H7 (cell line): Measurements from ENCODE around the gene NAA30. TPM values are rescaled to one million over a fixed set of nuclear protein-coding genes. Genes with fewer than 3 reads are reported as not detected.
"Not testable (repeated sequence)": the region's sequence is repeated elsewhere in the genome, so short reads cannot be mapped to it uniquely, and the experiment has no call there.

Experiments
- DNase-seq: peaks from one replicate; pipeline ENCODE4 v3.0.0; 2012
- H3K27me3 ChIP-seq: 2 replicates; pipeline ENCODE4 v1.6.0; 2011; ENCODE audit warnings: mild to moderate bottlenecking, low read length; ENCODE audit not compliant: control insufficient read depth, insufficient read depth
- H3K36me3 ChIP-seq: replicated peaks from 2 replicates; pipeline ENCODE4 v1.5.1; 2011; ENCODE audit warnings: low read length; ENCODE audit not compliant: control insufficient read depth, insufficient read depth
- H3K4me3 ChIP-seq: 2 replicates; pipeline ENCODE4 v1.5.1; 2011; ENCODE audit warnings: low read depth, mild to moderate bottlenecking, control low read depth, low read length, moderate library complexity; ENCODE audit not compliant: insufficient read depth
- total RNA-seq: library from RNA; depleted of rRNA; stranded (reverse); fragments of >200 nt; shearing (Covaris generic); gene quantifications from 2 replicates; pipeline ENCODE4 v1.2.3, GENCODE V29; 2014; rRNA removed

Gene NAA30
- 17.7 TPM in 2 replicates for total RNA-seq

DNA sequence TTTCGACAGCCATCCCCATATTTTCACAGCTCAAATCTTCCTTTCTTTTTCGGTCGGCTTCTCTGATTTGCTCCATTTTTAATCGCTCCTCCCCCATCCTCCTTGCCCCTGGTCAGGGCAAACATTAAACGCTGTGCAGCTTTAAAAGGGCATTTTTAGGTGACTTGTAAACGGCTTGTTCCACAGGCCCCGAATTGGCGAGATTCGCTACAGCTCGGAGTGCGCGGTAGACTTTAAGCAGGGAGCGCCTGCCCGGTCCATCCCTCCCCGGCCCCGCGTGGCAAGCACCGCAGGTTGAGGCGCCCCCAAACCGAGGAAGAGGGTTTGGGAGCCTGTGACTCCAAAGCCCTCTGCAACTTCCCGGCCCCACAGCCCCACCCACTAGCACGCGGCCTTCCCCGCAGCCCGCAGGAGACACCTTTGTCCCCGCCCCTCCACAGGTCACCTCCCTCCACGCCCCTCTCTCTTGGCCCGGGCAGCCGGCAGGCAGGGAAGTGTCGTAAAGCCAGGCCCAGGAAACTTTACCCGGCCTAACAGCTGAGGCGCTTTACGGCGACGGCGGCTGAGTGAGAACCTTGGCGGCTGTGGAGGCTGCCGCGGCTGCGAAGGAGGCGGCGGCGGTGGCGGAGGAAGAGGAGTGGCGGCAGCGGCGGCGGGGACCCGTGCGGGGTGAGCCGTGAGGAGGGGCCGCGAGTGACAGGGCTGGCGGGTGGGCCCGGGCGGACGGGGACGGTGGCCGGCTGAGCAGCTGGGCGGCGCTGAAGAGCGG, at the start of gene NAA30:
TSS of gene NAA30 (plus strand) at position 550 of the 769 bp plus-strand sequence. CDS start 372 bp downstream, outside the sequence.
- Histone ChIP-seq H3K27me3 (no peaks in the 10 kb centered on the region), H3K4me3 (peak within 1 kb of the TSS; percentile 84), H3K36me3 (no peaks in the 10 kb centered on the region)
- peak; percentile 91 for DNase-seq

DNA sequence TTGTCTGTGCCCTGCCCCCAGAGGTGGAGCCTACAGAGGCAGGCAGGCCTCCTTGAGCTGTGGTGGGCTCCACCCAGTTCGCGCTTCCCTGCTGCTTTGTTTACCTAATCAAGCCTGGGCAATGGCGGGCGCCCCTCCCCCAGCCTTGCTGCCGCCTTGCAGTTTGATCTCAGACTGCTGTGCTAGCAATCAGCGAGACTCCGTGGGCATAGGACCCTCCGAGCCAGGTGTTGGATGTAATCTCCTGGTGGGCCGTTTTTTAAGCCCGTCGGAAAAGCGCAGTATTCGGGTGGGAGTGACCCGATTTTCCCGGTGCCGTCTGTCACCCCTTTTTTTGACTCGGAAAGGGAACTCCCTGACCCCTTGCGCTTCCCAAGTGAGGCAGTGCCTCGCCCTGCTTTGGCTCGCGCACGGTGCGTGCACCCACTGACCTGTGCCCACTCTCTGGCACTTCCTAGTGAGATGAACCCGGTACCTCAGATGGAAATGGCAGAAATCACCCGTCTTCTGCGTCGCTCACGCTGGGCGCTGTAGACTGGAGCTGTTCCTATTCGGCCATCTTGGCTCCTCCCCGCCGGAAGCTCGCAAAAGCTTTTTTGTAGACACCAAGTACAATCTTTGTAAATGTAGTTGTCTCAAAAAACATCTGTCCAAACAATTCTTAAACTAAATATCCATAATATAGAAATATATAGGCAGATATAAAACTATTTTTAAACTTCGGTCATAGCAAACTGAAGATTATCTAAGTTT, 46.7 kb upstream of the NAA30 start:
- not testable (repeated sequence) for DNase-seq, H3K27me3 ChIP-seq, H3K36me3 ChIP-seq
- H3K4me3 ChIP-seq = peak overlapping the region; percentile 30

DNA sequence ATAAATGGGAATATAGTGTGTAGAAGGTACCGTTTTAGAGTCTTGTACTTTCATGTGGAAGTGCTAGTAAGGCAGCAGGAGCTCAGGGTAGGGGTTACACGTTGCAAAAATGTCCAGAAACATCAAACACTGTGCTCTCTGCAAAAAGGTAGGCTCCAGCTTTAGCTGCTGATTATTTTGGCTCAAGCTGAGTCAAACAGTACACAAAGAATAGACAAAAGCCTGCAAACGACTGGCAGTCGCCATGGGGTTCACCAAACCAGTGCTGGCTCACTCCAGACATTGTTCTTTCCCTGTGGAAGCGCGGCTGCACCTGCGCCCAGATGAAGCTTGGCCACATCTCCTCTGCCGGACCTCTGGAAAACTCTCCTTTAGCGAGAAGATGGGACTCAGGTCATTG, 45.3 kb upstream of the NAA30 start:
- Histone ChIP-seq H3K36me3 (no peaks in the 10 kb centered on the region), H3K27me3 (no peaks in the 10 kb centered on the region), H3K4me3 (no peak overlapping the region)
- no peak for DNase-seq

DNA sequence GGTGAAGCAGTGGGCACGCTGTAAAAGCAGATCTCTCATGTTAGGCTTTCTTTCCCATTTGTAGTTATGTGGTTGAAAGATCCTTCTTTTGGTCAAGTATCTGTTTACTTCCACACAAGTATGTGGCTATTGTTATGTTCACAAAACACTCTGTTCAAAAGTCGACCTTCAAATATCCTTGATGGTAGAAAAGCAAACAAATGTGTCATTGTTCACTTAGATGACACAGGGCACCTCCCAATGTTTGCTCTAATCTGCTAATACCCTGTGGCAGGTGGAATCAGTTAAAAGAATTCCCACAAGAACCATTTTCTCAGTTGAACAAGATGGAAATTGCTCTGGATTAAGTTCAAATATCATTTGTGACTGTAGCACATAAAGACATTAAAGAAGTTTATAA, 43.6 kb upstream of the NAA30 start:
- no peaks in the 10 kb centered on the region for H3K36me3 ChIP-seq
- no peaks in the 10 kb centered on the region for H3K27me3 ChIP-seq
- H3K4me3 ChIP-seq = no peak overlapping the region
- no peak for DNase-seq

DNA sequence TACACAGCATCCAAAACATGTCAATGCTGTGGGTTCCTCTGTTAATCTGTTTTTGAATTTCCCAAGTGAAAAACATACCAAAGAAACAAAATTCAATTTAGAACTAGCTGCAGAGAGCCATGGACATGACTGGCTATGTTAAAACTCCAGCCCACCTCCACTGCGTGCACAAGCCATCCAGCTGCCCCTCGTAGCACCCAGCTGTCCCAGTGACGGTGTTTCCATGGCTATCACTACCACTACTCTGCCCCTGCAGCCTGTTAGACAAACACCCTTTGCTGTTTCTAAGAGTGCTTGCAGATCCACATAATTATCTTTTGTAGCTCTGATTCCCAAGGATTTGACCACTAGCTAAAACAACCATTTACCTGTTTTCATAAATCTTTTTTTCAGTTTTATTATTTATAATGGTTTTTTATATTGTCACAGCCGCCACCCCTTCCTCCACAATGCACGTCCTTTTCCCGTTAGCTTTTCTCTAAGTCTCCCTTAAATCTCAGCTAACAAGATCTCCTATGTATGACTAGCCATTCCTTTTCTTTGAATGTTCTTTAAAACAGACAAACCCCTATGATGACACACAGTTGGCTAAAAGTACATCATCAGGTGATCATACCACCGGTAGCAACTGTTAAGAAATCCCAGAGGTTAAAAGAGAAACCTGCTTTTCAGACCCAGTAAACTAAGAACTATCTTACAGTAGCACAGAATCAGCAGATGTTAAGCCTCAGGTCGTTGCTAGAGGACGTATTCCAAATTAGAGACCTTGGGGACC, 37.8 kb upstream of the NAA30 start:
- Histone ChIP-seq H3K4me3 (no peak overlapping the region), H3K27me3 (no peaks in the 10 kb centered on the region), H3K36me3 (no peaks in the 10 kb centered on the region)
- no peak for DNase-seq

DNA sequence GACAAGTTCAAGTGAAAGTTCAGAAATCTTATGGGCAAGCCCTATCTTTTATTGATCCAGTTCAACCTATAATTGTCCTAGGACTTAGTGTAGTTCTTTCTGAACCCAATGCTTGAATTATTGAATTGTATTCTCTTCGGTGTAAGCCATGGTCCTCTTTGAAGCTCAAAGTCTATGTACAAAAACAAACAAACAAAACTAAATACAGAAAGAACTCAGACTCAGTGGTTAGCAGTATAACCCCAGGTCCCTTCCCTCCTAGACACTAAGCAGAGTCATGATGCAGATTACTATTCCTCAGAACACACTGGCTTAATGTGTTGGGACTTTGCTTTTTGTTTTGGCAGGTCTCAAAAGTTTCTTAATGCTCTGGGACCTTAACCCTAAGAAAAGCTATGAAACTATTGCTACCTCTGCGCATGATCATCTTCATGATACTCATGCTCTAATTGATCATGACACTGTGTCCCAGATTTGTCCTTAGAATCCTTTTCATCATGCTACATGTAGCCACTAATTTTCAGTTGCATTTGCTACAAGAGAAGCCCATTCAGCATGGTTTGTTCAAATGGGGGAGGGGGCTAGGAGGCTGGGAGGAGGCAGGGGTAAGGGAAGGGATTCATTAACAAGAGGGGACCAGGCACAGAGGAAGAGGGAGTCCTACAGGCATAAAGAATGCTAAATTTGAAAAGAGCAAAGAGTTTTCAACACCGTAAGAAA, 35.1 kb upstream of the NAA30 start:
- H3K36me3 ChIP-seq = no peaks in the 10 kb centered on the region
- no peak overlapping the region for H3K4me3 ChIP-seq
- DNase-seq = no peak
- H3K27me3 ChIP-seq = no peaks in the 10 kb centered on the region

DNA sequence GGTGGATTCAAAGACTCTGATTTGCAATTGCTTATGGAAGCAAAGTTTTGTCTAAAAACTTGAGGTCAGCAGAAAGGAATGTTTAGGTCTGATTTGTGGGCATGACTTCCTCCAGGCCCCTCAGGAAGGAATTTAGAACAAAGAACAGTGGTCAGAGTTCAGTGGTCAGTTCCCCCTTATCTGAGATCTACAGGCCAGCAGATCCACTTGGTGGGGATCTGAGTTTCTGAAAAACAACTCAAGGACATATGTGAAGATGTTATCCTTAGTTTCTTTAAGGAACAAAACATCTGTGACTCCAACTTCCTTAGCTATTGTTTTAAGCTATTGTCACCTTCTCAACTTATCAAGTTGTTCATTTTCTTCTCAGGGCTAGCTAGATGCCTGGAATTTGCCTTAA, 28.0 kb upstream of the NAA30 start:
- Histone ChIP-seq H3K4me3 (no peak overlapping the region), H3K36me3 (no peaks in the 10 kb centered on the region), H3K27me3 (peaks cover 2% of the 10 kb centered on the region; the same call in 1 of the 2 replicates)
- DNase-seq = no peak

DNA sequence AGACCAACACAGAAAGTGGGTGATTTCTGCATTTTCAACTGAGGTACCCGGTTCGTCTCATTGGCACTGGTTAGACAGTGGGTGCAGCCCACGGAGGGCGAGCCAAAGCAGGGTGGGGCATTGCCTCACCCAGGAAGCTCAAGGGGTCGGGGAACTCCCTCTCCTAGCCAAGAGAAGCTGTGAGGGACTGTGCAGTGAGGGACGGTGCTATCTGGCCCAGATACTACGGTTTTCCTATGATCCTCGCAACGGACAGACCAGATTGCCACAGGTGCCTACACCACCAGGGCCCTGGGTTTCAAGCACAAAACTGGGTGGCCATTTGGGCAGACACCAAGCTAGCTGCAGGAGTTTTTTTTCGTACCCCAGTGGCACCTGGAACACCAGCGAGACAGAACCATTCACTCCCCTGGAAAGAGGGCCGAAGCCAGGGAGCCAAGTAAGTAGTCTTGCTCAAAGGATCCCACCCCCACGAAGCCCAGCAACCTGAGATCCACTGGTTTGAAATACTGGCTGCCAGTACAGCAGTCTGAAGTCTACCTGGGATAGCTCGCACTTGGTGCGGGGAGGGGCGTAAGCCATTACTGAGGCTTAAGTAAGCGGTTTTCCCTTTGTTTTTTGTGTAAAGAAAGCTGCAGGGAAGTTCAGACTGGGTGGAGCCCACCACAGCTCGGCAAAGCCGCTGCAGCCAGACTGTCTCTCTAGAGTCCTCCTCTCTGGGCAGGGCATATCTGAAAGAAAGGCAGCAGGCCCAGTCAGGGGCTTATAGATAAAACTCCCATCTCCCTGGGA, 25.5 kb upstream of the NAA30 start:
- DNase-seq = no peak
- H3K4me3 ChIP-seq = no peak overlapping the region
- peaks cover 2% of the 10 kb centered on the region; the same call in 1 of the 2 replicates for H3K27me3 ChIP-seq
- H3K36me3 ChIP-seq = no peaks in the 10 kb centered on the region

DNA sequence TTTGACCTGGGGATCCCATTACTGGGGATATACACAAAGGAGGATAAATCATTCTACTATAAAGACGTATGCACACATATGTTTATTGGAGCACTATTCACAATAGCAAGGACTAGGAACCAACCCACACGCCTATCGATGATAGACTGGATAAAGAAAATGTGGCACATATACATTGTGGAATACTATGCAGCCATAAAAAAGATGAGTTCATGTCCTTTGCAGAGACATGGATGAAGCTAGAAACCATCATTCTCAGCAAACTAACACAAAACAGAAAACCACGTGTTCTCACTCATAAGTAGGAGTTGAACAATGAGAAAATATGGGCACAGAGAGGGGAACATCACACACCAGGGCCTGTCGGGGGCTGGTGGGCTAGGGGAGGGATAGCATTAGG, 20.2 kb upstream of the NAA30 start:
- not testable (repeated sequence) for H3K27me3 ChIP-seq, DNase-seq, H3K36me3 ChIP-seq, H3K4me3 ChIP-seq

DNA sequence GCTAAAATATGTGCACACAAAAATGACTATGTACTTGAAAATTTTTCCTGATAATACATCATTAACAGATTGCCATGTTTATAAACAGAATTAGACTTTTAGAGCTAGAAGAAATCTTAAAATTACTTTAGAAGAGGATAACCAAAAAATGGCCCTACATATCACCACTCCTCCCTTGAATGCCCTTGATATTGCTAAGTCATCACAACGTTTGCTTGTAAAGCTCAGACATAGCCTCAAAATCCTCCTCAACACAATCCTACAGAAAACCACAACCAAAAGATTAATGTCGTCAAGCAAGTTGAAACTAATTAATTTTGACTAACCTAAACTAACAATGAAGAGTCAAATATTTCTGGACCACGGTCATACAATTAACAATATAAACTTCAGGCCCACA, 19.4 kb upstream of the NAA30 start:
- Histone ChIP-seq H3K27me3 (peaks cover under 1% of the 10 kb centered on the region; the same call in 1 of the 2 replicates), H3K4me3 (no peak overlapping the region), H3K36me3 (no peaks in the 10 kb centered on the region)
- DNase-seq = no peak

DNA sequence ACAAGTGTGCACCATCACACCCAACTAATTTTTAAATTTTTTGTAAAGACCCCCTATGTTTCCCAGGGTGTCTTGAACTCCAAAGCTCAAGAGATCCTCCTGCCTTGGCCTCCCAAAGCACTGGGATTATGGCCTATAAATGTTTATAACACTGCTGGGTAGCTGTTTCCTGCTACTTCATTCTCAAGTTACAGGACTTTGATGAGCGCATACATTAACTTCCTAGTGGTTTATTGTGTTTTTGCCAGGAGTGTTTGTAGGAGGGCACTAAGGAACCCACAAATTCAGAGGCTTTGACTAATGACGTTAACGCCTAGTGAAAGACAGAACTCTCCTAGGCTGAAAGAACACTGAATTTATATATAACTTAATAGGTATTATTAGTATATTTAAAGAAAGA, 15.2 kb upstream of the NAA30 start:
- Histone ChIP-seq H3K36me3 (no peaks in the 10 kb centered on the region), H3K27me3 (no peaks in the 10 kb centered on the region), H3K4me3 (no peak overlapping the region)
- no peak for DNase-seq

DNA sequence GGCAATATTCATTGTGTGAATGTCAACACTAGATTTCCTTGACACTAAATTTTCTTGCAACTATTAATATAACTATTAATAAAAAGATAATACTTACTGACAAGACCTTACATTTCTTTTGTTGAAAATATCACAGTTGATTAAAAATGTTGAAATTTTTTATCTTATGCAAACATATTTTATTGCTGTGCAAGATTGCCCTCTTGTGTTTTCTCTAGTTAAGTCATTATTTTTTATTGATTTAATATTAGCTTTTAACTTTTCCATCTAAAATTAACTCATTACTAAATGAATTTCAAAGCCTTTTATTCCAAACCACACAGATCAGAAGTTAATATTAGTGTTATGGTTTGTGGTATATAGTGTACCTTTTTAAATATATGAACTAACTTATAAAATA, 11.7 kb upstream of the NAA30 start:
- H3K4me3 ChIP-seq = no peak overlapping the region
- no peak for DNase-seq
- H3K27me3 ChIP-seq = no peaks in the 10 kb centered on the region; the same call in 1 of the 2 replicates
- H3K36me3 ChIP-seq = no peaks in the 10 kb centered on the region

DNA sequence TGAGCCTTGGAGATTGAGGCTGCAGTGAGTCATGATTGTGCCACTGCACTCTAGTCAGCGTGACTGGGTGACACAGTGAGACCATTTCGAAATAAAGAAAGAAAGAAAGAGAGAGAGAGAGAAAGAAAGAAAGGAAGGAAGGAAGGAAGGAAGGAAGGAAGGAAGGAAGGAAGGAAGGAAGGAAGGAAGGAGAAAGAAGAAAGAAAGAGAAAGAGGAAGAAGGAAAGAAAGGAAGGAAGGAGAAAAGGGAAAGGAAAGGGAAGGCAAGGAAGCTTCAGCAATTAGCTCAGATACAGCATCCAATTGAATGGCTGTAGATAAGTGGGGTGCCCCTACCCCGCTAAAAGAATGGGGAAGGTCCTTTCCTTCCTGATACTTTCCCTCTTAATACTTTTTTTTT, 9.5 kb upstream of the NAA30 start:
- Histone ChIP-seq H3K27me3 (no peaks in the 10 kb centered on the region; the same call in 1 of the 2 replicates), H3K4me3 (no peak overlapping the region), H3K36me3 (no peaks in the 10 kb centered on the region)
- no peak for DNase-seq
